GM19467 (cell line): ENCODE data around the gene ARSH.
A peak's percentile ranks its signal among the peaks of the same experiment; 100 is the strongest.
"Not testable (repeated sequence)": the region's sequence is repeated elsewhere in the genome, so short reads cannot be mapped to it uniquely, and the experiment has no call there.

Experiments used
- ATAC-seq: cut with Tn5 transposase; IDR thresholded peaks from one replicate; pipeline ENCODE4 v1.9.1; 2021; ENCODE audit warnings: mild to moderate bottlenecking, moderate library complexity; ENCODE audit not compliant: unreplicated experiment

Gene ARSH

GRCh38 chrX:3006495-3006894, at the start of gene ARSH:
ARSH (plus strand) TSS chrX:3006546; CDS start chrX:3006613, 67 bp downstream.
- no peak for ATAC-seq

GRCh38 chrX:2958199-2958598, 48.1 kb upstream of the ARSH start:
- no peak for ATAC-seq

- ATAC-seq: no peak
Measured at GRCh38 chrX:2960861-2961515, 45.4 kb upstream of the ARSH start.

GRCh38 chrX:2962381-2962780, 44.0 kb upstream of the ARSH start:
- ATAC-seq: no peak

- ATAC-seq: not testable (repeated sequence)
Measured at GRCh38 chrX:2963449-2963848, 42.9 kb upstream of the ARSH start.

GRCh38 chrX:2963992-2964794, 42.2 kb upstream of the ARSH start:
- not testable (repeated sequence) for ATAC-seq

GRCh38 chrX:2965965-2966364, 40.4 kb upstream of the ARSH start:
- peak; percentile 59 for ATAC-seq

- no peak for ATAC-seq
Measured at GRCh38 chrX:2967012-2967411, 39.3 kb upstream of the ARSH start.

- ATAC-seq: no peak
Measured at GRCh38 chrX:2967584-2967983, 38.8 kb upstream of the ARSH start.

- ATAC-seq: no peak
Measured at GRCh38 chrX:2967998-2968909, 38.1 kb upstream of the ARSH start.

- no peak for ATAC-seq
Measured at GRCh38 chrX:2969021-2969420, 37.3 kb upstream of the ARSH start.

GRCh38 chrX:2972391-2972790, 34.0 kb upstream of the ARSH start:
- no peak for ATAC-seq

GRCh38 chrX:2974961-2975360, 31.4 kb upstream of the ARSH start:
- no peak for ATAC-seq

- not testable (repeated sequence) for ATAC-seq
Measured at GRCh38 chrX:2978639-2979038, 27.7 kb upstream of the ARSH start.

GRCh38 chrX:2984342-2984741, 22.0 kb upstream of the ARSH start:
- ATAC-seq: no peak

- no peak for ATAC-seq
Measured at GRCh38 chrX:2989565-2989964, 16.8 kb upstream of the ARSH start.

GRCh38 chrX:3010532-3010931, 4.2 kb downstream of the ARSH start:
- no peak for ATAC-seq

- ATAC-seq: no peak
Measured at GRCh38 chrX:3017492-3017891, 11.1 kb downstream of the ARSH start.

- ATAC-seq: no peak
Measured at GRCh38 chrX:3024176-3024575, 17.8 kb downstream of the ARSH start.

GRCh38 chrX:3026074-3026815, 19.9 kb downstream of the ARSH start:
- no peak for ATAC-seq

- ATAC-seq: no peak
Measured at GRCh38 chrX:3029129-3029528, 22.8 kb downstream of the ARSH start.
